WI38 (cell line): ENCODE results near the gene ZNF746.

Experiments
- H3K4me3 ChIP-seq: 2 replicates; pipeline ENCODE4 v1.5.1; 2011; ENCODE audit warnings: low read depth, mild to moderate bottlenecking, control low read depth, low read length
- TF ChIP-seq, protein P1 (sequence below): IDR thresholded peaks from 2 replicates; pipeline ENCODE4 v1.5.1; 2012; ENCODE audit warnings: low read depth, mild to moderate bottlenecking, control low read depth, low read length

The ZNF746 gene

DNA sequence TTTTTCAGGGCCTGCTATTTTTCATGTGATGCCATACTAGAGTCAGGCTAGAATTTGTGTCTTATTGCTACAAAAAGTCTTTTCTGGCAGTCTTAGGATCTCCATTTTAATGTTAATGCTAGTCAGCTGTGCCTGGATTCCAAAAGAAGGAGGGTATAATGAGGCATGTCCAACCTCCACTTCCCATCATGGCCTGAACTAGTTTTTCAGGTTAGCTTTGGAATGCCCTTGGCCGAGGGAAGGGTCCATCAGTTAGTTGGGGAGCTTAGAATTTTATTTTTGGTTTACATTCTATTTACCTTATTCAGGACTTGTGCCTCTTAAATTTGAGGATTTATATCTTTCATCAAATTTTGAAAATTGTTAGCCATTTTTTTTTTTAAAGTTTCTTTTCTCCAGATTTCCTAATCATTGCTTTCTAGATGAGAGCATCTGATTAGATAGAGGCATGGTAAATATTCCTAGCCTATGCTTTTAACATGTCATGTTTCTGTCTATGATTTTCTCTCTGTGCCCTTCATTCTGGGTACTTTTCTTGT is 30.2 kb downstream of the ZNF746 start:
- no peak overlapping the region for H3K4me3 ChIP-seq
- TF ChIP-seq, protein P1, sequence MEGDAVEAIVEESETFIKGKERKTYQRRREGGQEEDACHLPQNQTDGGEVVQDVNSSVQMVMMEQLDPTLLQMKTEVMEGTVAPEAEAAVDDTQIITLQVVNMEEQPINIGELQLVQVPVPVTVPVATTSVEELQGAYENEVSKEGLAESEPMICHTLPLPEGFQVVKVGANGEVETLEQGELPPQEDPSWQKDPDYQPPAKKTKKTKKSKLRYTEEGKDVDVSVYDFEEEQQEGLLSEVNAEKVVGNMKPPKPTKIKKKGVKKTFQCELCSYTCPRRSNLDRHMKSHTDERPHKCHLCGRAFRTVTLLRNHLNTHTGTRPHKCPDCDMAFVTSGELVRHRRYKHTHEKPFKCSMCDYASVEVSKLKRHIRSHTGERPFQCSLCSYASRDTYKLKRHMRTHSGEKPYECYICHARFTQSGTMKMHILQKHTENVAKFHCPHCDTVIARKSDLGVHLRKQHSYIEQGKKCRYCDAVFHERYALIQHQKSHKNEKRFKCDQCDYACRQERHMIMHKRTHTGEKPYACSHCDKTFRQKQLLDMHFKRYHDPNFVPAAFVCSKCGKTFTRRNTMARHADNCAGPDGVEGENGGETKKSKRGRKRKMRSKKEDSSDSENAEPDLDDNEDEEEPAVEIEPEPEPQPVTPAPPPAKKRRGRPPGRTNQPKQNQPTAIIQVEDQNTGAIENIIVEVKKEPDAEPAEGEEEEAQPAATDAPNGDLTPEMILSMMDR: no peak

DNA sequence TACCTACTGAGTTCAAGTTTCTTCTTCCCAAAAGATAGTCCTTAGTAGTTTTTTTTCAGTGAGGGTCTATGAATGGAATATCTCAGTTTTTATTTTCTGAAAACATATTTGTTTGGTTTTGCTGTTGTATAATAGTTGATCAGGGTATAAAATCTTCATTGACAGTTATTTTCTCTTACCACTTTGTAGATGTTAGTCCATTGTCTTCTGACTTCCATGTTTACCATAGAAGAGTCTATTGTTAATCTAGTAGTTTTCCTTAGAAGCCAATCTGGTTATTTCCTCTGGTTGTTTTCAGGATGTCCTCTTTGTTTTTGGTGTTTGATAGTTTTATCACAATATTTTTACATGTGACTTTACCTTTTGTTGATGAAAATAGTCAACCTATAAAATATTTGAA is 31.2 kb downstream of the ZNF746 start:
- TF ChIP-seq, protein P1: no peak
- H3K4me3 ChIP-seq: no peak overlapping the region

DNA sequence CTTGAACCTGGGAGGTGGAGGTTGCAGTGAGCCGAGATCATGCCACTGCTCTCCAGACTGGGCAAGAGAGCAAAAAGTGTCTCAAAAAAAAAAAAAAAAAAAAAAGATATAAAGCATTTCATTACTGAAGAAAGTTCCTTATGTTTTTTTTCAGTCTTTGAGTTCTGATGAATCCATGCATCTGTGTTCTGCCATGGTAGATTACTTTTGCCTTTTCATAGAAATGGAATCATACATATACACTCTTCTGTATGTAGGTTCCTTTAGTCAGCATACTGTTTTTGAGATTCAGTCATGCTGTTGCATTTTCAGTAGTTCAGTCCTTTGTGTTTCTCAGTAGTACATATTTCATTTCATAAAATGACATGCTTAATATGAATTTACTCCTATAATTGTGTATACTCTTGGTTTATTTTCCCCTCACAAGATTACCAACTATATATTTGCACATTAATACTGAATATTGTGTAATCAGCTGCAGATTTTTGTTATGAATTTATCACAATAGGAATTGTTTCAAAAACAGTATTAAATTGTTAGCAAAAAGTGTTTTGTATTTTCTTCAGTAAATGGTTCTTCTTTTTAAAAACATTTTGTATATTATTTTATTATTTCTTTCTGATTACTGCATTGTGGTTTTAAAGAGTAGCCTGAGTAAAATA is 34.0 kb downstream of the ZNF746 start:
- TF ChIP-seq, protein P1: no peak
- H3K4me3 ChIP-seq: no peak overlapping the region

DNA sequence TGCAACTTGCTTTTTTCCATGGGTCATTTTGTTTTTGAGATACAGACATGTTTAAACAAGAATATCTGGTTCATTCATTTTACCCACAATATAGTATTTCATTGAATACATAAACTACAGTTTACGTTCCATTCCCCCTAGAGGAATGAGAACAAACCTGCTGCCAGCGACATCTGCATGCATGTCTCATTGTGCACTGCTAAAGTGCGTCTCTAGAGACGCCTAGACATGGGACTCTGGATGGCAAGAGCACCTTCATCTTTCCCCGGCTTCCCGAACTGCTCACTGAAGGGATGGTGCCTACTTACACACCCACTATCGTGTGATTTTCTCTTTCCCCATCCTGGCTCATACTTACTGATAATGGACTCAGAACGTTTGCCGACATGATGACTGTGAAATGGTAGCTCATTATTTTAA is 35.5 kb downstream of the ZNF746 start:
- no peak overlapping the region for H3K4me3 ChIP-seq
- TF ChIP-seq, protein P1: no peak

DNA sequence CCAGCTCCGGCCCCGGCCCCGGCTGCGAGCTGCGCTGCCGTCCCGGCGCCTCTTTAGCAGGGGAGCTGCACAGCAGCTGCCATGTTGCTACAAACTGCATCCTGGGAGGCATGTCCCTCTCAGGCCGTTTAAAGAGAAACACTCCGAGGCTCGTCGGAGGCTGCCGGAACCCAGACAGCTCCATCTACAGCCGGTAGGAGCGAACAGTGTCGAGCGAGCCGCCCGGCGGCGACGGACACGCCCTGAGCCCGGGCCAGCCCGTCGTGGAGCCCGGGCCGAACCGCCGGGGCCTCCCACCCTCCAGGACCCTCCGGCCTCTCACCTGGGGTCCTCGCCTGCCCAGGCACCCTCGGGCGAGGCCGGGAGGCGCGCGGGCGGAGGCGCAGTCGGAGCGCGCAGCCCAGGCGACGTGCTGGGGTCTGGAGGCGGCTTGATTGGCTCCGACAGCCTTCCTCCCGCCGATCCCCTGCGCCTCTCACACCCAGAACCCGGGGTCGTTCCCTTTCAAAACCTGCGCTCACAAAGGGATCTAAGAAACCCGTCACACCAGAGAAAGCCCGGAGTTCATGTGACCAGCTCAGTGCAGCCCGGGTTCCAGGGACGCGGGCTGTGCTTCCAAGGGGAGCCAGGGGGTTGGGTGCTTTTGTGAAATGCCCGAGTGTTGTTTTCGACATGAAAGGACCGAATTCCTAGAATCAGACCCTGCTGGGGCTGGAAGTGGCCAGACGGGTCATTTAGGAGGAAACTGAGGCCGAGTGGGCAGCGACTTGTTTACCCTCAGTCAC is 36.9 kb downstream of the ZNF746 start, which contains the start of gene ZNF777:
Gene ZNF777 (minus strand): TSS at position 570 of the 785 bp plus-strand sequence. CDS start 5,040 bp downstream, outside the sequence.
- peak within 1 kb of the TSS; percentile 70 for H3K4me3 ChIP-seq
- TF ChIP-seq, protein P1: peak; percentile 36; the same call in 1 of the 2 replicates

DNA sequence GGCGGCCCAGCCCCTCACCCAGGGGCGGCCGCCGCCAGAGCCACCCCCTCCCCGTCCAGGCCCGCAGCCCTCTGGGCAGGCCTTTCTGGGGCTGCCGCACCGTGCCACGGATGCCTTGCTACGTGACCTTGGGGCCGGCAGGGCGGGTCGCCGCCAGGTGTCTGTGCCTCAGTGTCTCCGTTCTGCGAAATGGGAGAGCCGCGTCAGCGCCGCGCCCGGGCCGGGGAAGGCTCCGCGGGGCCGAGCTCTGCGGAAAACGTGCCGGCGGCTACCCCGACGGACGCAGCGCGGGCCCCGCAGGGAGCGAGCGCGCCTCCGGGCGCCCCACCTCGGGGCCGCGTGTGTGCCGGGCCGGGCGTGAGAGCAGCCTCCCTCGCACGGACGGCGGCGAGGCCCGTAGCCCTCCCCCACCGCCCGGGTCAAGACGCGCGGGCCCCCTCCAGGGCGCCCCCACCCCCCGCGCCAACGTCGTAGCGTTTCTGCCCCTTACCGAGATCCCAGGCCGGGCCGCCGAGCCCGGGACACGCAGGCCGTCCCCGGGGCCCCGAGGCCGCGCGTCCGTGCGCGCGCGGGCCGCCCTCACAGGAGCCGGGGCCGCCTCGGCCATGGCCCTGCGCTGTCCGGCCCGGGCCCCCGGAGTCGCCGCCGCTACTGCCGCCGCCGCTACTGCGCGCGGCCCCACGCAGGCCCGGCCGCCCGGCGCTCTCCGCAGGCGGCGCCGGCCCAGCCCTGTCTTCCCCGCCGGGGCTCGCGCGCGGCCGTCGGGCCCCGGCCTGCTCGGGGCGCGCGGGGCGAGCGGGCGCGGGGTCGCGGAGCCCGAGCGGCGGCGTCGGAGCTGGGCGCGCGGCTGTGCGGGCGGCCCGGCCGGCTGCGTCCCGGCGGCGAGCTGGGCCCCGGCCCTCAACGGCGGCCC is 37.8 kb downstream of the ZNF746 start:
- H3K4me3 ChIP-seq: peak overlapping the region; percentile 70
- TF ChIP-seq, protein P1: no peak
